ENCODE results near the gene RASL10A.

Gene RASL10A

GRCh38 chr22:29341849-29342127 lies 26.3 kb upstream of the RASL10A start:
- TF ChIP-seq SIN3A (IDR thresholded peaks at IDR 0.05; ENCODE audit: borderline replicate concordance, insufficient read depth, low read length) (no peak), TAF1 (IDR thresholded peaks at IDR 0.05; ENCODE audit: borderline replicate concordance, insufficient read depth, low read length) (no peak), FOXP2 (optimal IDR thresholded peaks at IDR 0.05; ENCODE audit: borderline replicate concordance, extremely low read depth, extremely low read length, insufficient read depth) (no peak), POLR2AphosphoS5 (IDR thresholded peaks at IDR 0.05; ENCODE audit: low read depth, low read length) (no peak), REST (IDR thresholded peaks at IDR 0.05; ENCODE audit: insufficient read depth in 1 of 2, low read depth in 2 of 2, low read length in 2 of 2) (no peak)

- TF ChIP-seq FOXP2 (optimal IDR thresholded peaks at IDR 0.05; ENCODE audit: borderline replicate concordance, extremely low read depth, extremely low read length, insufficient read depth) (no peak), REST (IDR thresholded peaks at IDR 0.05; ENCODE audit: insufficient read depth in 1 of 2, low read depth in 2 of 2, low read length in 2 of 2) (no peak), TAF1 (IDR thresholded peaks at IDR 0.05; ENCODE audit: borderline replicate concordance, insufficient read depth, low read length) (no peak)
Measured at GRCh38 chr22:29341056-29341848, 25.8 kb upstream of the RASL10A start.

- TF ChIP-seq SIN3A (IDR thresholded peaks at IDR 0.05; ENCODE audit: borderline replicate concordance, insufficient read depth, low read length) = no peak
- TF ChIP-seq TAF1 (IDR thresholded peaks at IDR 0.05; ENCODE audit: borderline replicate concordance, insufficient read depth, low read length) = no peak
- no peak for TF ChIP-seq POLR2AphosphoS5 (IDR thresholded peaks at IDR 0.05; ENCODE audit: low read depth, low read length)
- no peak for TF ChIP-seq FOXP2 (optimal IDR thresholded peaks at IDR 0.05; ENCODE audit: borderline replicate concordance, extremely low read depth, extremely low read length, insufficient read depth)
Measured at GRCh38 chr22:29340566-29340965, 25.1 kb upstream of the RASL10A start.

- TF ChIP-seq POLR2AphosphoS5 (IDR thresholded peaks at IDR 0.05; ENCODE audit: low read depth, low read length) (no peak), SIN3A (IDR thresholded peaks at IDR 0.05; ENCODE audit: borderline replicate concordance, insufficient read depth, low read length) (no peak), REST (IDR thresholded peaks at IDR 0.05; ENCODE audit: insufficient read depth in 1 of 2, low read depth in 2 of 2, low read length in 2 of 2) (no peak), TAF1 (IDR thresholded peaks at IDR 0.05; ENCODE audit: borderline replicate concordance, insufficient read depth, low read length) (no peak), FOXP2 (optimal IDR thresholded peaks at IDR 0.05; ENCODE audit: borderline replicate concordance, extremely low read depth, extremely low read length, insufficient read depth) (no peak)
Measured at GRCh38 chr22:29339381-29340235, 24.1 kb upstream of the RASL10A start.

GRCh38 chr22:29338398-29338797 lies 22.9 kb upstream of the RASL10A start:
- TF ChIP-seq REST (IDR thresholded peaks at IDR 0.05; ENCODE audit: insufficient read depth in 1 of 2, low read depth in 2 of 2, low read length in 2 of 2) = no peak
- TF ChIP-seq POLR2AphosphoS5 (IDR thresholded peaks at IDR 0.05; ENCODE audit: low read depth, low read length) = no peak
- TF ChIP-seq SIN3A (IDR thresholded peaks at IDR 0.05; ENCODE audit: borderline replicate concordance, insufficient read depth, low read length) = no peak
- TF ChIP-seq FOXP2 (optimal IDR thresholded peaks at IDR 0.05; ENCODE audit: borderline replicate concordance, extremely low read depth, extremely low read length, insufficient read depth) = no peak
- no peak for TF ChIP-seq TAF1 (IDR thresholded peaks at IDR 0.05; ENCODE audit: borderline replicate concordance, insufficient read depth, low read length)

Measured in PFSK-1 (cell line).